Neural cell (in vitro differentiated cells): Measurements from ENCODE around the gene PIAS2. TPM values are rescaled to one million over a fixed set of nuclear protein-coding genes. Genes with fewer than 3 reads are reported as not detected.

Experiments
- H2AFZ ChIP-seq: fragments of 200-600, 300-800 bp; sonication (generic), shearing (Covaris generic); 2 replicates; pipeline ENCODE4 v1.6.0; 2014; ENCODE audit warnings: low read depth, mild to moderate bottlenecking, antibody characterized with exemption, low read length, moderate library complexity
- H3F3A ChIP-seq: fragments of 200-600 bp; shearing (Covaris generic); 2 replicates; pipeline ENCODE4 v1.6.1; 2016; ENCODE audit warnings: mild to moderate bottlenecking, moderate library complexity, mixed read lengths, antibody characterized with exemption, low read length; ENCODE audit not compliant: insufficient read depth, poor library complexity, severe bottlenecking
- H3K27ac ChIP-seq: fragments of 200-600, 300-800 bp; sonication (generic), shearing (Covaris generic); 2 replicates; pipeline ENCODE4 v1.5.1; 2014; ENCODE audit warnings: mild to moderate bottlenecking, low read length, moderate library complexity
- H3K27me3 ChIP-seq: fragments of 300-800, 200-600 bp; sonication (generic), shearing (Covaris generic); 2 replicates; pipeline ENCODE4 v1.6.0; 2014; ENCODE audit warnings: mild to moderate bottlenecking, low read depth, low read length, moderate library complexity; ENCODE audit not compliant: insufficient read depth
- H3K36me3 ChIP-seq: fragments of 300-800, 200-600 bp; sonication (generic), shearing (Covaris generic); 2 replicates; pipeline ENCODE4 v1.5.1; 2014; ENCODE audit warnings: mild to moderate bottlenecking, antibody characterized with exemption, low read length, moderate library complexity; ENCODE audit not compliant: insufficient read depth
- H3K4me2 ChIP-seq: fragments of 300-800, 200-600 bp; sonication (generic), shearing (Covaris generic); 2 replicates; pipeline ENCODE4 v1.6.0; 2014; ENCODE audit warnings: mild to moderate bottlenecking, low read length
- H3K4me3 ChIP-seq: fragments of 300-800, 200-600 bp; sonication (generic), shearing (Covaris generic); 2 replicates; pipeline ENCODE4 v1.5.1; 2014; ENCODE audit warnings: mild to moderate bottlenecking, low read length, moderate library complexity
- H3K79me2 ChIP-seq: fragments of 200-600 bp; shearing (Covaris generic); replicated peaks from 2 replicates; pipeline ENCODE4 v1.6.0; 2014; ENCODE audit warnings: mild to moderate bottlenecking, low read length, moderate library complexity; ENCODE audit not compliant: insufficient read depth
- H3K9ac ChIP-seq: fragments of 300-800, 200-600 bp; sonication (generic), shearing (Covaris generic); 2 replicates; pipeline ENCODE4 v1.6.1; 2016; ENCODE audit warnings: mild to moderate bottlenecking, low read length, mixed read lengths
- H3K9me2 ChIP-seq: fragments of 200-600 bp; shearing (Covaris generic); 2 replicates; pipeline ENCODE4 v1.6.1; 2016; ENCODE audit warnings: mild to moderate bottlenecking, low read length, mixed read lengths; ENCODE audit not compliant: insufficient read depth
- H3K9me3 ChIP-seq: fragments of 200-600, 300-800 bp; sonication (generic), shearing (Covaris generic); 2 replicates; pipeline ENCODE4 v1.6.1; 2016; ENCODE audit warnings: mild to moderate bottlenecking, mixed run types, low read length, moderate library complexity, mixed read lengths
- H4K20me1 ChIP-seq: fragments of 200-600 bp; shearing (Covaris generic); 2 replicates; pipeline ENCODE4 v1.6.1; 2016; ENCODE audit warnings: mild to moderate bottlenecking, mixed run types; ENCODE audit not compliant: insufficient read depth
- EP300 ChIP-seq: fragments of 450-650 bp; conservative IDR thresholded peaks from 2 replicates; pipeline ENCODE4 v1.6.1; 2014; ENCODE audit warnings: antibody characterized with exemption, mild to moderate bottlenecking, moderate library complexity; ENCODE audit not compliant: poor library complexity, severe bottlenecking
- EZH2 ChIP-seq: fragments of 200-600, 300-800 bp; shearing (Covaris generic), sonication (generic); IDR thresholded peaks from 2 replicates; pipeline ENCODE4 v1.6.1; 2014; ENCODE audit warnings: antibody characterized with exemption, low read length, borderline replicate concordance, mild to moderate bottlenecking; ENCODE audit not compliant: insufficient read depth, poor library complexity, severe bottlenecking
- MXI1 ChIP-seq: fragments of 450-650 bp; conservative IDR thresholded peaks from 2 replicates; pipeline ENCODE4 v1.6.1; 2014; ENCODE audit warnings: antibody characterized with exemption, mild to moderate bottlenecking; ENCODE audit not compliant: poor library complexity, severe bottlenecking
- POLR2AphosphoS5 ChIP-seq: IDR thresholded peaks from 2 replicates; pipeline ENCODE4 v1.6.1; 2012
- RAD21 ChIP-seq: fragments of 450-650 bp; conservative IDR thresholded peaks from 2 replicates; pipeline ENCODE4 v1.6.1; 2014; ENCODE audit warnings: antibody characterized with exemption, mild to moderate bottlenecking, moderate library complexity
- SMC3 ChIP-seq: fragments of 450-650 bp; conservative IDR thresholded peaks from 2 replicates; pipeline ENCODE4 v1.6.1; 2014; ENCODE audit warnings: antibody characterized with exemption, mild to moderate bottlenecking, moderate library complexity; ENCODE audit not compliant: poor library complexity
- TAF1 ChIP-seq: IDR thresholded peaks from 2 replicates; pipeline ENCODE4 v1.6.1; 2012; ENCODE audit warnings: low read depth
- polyA plus RNA-seq: library from polyadenylated mRNA; depleted of rRNA; stranded (reverse); fragments of >200 nt; gene quantifications from 2 replicates; pipeline ENCODE4 v1.2.3, GENCODE V29; 2014
- TF ChIP-seq, protein P1 (sequence below): fragments of 450-650 bp; IDR thresholded peaks from 2 replicates; pipeline ENCODE4 v1.5.1; 2014; ENCODE audit warnings: antibody characterized with exemption, mild to moderate bottlenecking, moderate library complexity; ENCODE audit not compliant: poor library complexity, severe bottlenecking
- TF ChIP-seq, protein P2 (sequence below): IDR thresholded peaks from 2 replicates; pipeline ENCODE4 v1.6.1; 2012; ENCODE audit warnings: borderline replicate concordance

PIAS2 gene
- polyA plus RNA-seq, 1 donor from 2014 or later, result 32.1 TPM

- Histone ChIP-seq H3K9me3 (no peaks in the 10 kb centered on the region), H2AFZ (no peak overlapping the region), H3K4me2 (no peak overlapping the region), H3K27me3 (no peaks in the 10 kb centered on the region), H3K36me3 (no peaks in the 10 kb centered on the region), H3K9ac (no peak overlapping the region), H3K9me2 (no peaks in the 10 kb centered on the region), H3K4me3 (no peak overlapping the region), H3K27ac (no peak overlapping the region), H4K20me1 (no peaks in the 10 kb centered on the region), H3F3A (no peaks in the 10 kb centered on the region), H3K79me2 (peaks cover 6% of the 10 kb centered on the region)
- TF ChIP-seq RAD21 (no peak), EZH2 (no peak), MXI1 (no peak), EP300 (no peak)
- TF ChIP-seq, protein P1, sequence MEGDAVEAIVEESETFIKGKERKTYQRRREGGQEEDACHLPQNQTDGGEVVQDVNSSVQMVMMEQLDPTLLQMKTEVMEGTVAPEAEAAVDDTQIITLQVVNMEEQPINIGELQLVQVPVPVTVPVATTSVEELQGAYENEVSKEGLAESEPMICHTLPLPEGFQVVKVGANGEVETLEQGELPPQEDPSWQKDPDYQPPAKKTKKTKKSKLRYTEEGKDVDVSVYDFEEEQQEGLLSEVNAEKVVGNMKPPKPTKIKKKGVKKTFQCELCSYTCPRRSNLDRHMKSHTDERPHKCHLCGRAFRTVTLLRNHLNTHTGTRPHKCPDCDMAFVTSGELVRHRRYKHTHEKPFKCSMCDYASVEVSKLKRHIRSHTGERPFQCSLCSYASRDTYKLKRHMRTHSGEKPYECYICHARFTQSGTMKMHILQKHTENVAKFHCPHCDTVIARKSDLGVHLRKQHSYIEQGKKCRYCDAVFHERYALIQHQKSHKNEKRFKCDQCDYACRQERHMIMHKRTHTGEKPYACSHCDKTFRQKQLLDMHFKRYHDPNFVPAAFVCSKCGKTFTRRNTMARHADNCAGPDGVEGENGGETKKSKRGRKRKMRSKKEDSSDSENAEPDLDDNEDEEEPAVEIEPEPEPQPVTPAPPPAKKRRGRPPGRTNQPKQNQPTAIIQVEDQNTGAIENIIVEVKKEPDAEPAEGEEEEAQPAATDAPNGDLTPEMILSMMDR, result no peak
Measured at GRCh38 chr18:46899274-46899948, 17.9 kb downstream of the PIAS2 start.

- no peaks in the 10 kb centered on the region for H3K79me2 ChIP-seq
Measured at GRCh38 chr18:46894124-46894523, 23.2 kb downstream of the PIAS2 start.

More at GRCh38 chr18:46894124-46894523, 23.2 kb downstream of the PIAS2 start:
- no peak overlapping the region for H2AFZ ChIP-seq
- TF ChIP-seq TAF1 (no peak), POLR2AphosphoS5 (no peak), SMC3 (no peak), MXI1 (no peak), EZH2 (no peak), RAD21 (no peak), EP300 (no peak)
- TF ChIP-seq, protein P1, result no peak
- TF ChIP-seq, protein P2, sequence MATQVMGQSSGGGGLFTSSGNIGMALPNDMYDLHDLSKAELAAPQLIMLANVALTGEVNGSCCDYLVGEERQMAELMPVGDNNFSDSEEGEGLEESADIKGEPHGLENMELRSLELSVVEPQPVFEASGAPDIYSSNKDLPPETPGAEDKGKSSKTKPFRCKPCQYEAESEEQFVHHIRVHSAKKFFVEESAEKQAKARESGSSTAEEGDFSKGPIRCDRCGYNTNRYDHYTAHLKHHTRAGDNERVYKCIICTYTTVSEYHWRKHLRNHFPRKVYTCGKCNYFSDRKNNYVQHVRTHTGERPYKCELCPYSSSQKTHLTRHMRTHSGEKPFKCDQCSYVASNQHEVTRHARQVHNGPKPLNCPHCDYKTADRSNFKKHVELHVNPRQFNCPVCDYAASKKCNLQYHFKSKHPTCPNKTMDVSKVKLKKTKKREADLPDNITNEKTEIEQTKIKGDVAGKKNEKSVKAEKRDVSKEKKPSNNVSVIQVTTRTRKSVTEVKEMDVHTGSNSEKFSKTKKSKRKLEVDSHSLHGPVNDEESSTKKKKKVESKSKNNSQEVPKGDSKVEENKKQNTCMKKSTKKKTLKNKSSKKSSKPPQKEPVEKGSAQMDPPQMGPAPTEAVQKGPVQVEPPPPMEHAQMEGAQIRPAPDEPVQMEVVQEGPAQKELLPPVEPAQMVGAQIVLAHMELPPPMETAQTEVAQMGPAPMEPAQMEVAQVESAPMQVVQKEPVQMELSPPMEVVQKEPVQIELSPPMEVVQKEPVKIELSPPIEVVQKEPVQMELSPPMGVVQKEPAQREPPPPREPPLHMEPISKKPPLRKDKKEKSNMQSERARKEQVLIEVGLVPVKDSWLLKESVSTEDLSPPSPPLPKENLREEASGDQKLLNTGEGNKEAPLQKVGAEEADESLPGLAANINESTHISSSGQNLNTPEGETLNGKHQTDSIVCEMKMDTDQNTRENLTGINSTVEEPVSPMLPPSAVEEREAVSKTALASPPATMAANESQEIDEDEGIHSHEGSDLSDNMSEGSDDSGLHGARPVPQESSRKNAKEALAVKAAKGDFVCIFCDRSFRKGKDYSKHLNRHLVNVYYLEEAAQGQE, result no peak
- no peak overlapping the region for H3K9ac ChIP-seq
- no peaks in the 10 kb centered on the region for H3K27me3 ChIP-seq
- H3K4me3 ChIP-seq, result no peak overlapping the region
- H3K27ac ChIP-seq, result no peak overlapping the region
- H3K4me2 ChIP-seq, result no peak overlapping the region
- no peaks in the 10 kb centered on the region for H3K9me3 ChIP-seq
- H3K36me3 ChIP-seq, result peaks cover 4% of the 10 kb centered on the region
- H4K20me1 ChIP-seq, result no peaks in the 10 kb centered on the region
- H3K9me2 ChIP-seq, result no peaks in the 10 kb centered on the region
- H3F3A ChIP-seq, result no peaks in the 10 kb centered on the region
